Fibroblast of lung (primary cell): ENCODE results near the gene IGF1.

ENCODE experiments used
- EZH2 ChIP-seq: IDR thresholded peaks from 2 replicates; pipeline ENCODE4 v1.5.1; 2012; ENCODE audit warnings: low read length, control low read depth, mild to moderate bottlenecking; ENCODE audit errors: missing control alignments
- TF ChIP-seq, protein P1 (sequence below), 2 donors: IDR thresholded peaks in 1 of 2; conservative IDR thresholded peaks in 1 of 2; 1 replicate in 1 of 2; 2 replicates in 1 of 2; pipeline ENCODE4 v1.5.1; 2011 to 2012; ENCODE audit warnings: low read length in 2 of 2, control low read depth in 1 of 2, inconsistent platforms in 1 of 2, low read depth in 1 of 2, mild to moderate bottlenecking in 1 of 2

DNA sequence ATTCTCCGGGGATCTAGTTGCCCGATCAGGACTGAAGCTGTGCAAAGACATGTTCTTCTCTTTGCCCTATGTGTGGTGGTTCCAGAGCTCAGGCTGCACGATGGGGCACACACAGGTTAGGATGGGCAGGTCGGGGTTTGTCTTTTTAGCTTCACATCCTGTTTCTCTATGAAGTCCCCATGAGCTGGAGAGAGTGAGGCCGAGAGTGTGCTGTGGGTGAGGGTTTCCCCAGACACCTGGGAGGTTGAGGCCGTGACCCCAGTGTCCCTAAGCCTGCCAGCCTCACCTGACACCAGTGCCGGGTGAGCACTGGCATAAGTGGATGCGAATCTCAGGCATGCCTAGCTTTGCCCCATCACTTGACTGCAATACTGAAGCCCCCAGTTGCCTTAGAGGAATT lies 32.9 kb upstream of the IGF1 start:
- TF ChIP-seq EZH2, result no peak
- TF ChIP-seq, protein P1, sequence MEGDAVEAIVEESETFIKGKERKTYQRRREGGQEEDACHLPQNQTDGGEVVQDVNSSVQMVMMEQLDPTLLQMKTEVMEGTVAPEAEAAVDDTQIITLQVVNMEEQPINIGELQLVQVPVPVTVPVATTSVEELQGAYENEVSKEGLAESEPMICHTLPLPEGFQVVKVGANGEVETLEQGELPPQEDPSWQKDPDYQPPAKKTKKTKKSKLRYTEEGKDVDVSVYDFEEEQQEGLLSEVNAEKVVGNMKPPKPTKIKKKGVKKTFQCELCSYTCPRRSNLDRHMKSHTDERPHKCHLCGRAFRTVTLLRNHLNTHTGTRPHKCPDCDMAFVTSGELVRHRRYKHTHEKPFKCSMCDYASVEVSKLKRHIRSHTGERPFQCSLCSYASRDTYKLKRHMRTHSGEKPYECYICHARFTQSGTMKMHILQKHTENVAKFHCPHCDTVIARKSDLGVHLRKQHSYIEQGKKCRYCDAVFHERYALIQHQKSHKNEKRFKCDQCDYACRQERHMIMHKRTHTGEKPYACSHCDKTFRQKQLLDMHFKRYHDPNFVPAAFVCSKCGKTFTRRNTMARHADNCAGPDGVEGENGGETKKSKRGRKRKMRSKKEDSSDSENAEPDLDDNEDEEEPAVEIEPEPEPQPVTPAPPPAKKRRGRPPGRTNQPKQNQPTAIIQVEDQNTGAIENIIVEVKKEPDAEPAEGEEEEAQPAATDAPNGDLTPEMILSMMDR (conservative IDR thresholded peaks at IDR 0.05 in 1 of 2, IDR thresholded peaks at IDR 0.05 in 1 of 2; ENCODE audit: low read depth in 1 of 2, low read length in 2 of 2), result no peak
